SK-N-SH treated with all-trans-retinoic acid at 6 μM for 48 hours (cell line): ENCODE measurements around the gene KRTAP20-3.

Source experiments
- ATAC-seq: fragments of 200-7000 bp; cut with Tn5 transposase; 3 replicates; pipeline ENCODE4 v1.9.1; 2020; ENCODE audit warnings: mild to moderate bottlenecking, moderate library complexity
- ARNTL ChIP-seq: fragments of 450-650 bp; formaldehyde crosslinking; IDR thresholded peaks from 2 replicates; pipeline ENCODE4 v1.5.0; 2020; ENCODE audit warnings: low read depth, mild to moderate bottlenecking, moderate library complexity, borderline replicate concordance
- BACH2 ChIP-seq: fragments of 250-450 bp; sonication (Bioruptor Pico); IDR thresholded peaks from 2 replicates; pipeline ENCODE4 v1.9.0; 2021; ENCODE audit warnings: mild to moderate bottlenecking, borderline replicate concordance
- ESRRG ChIP-seq: fragments of 250-450 bp; sonication (Bioruptor Pico); IDR thresholded peaks from 2 replicates; pipeline ENCODE4 v1.6.1; 2021; ENCODE audit warnings: mild to moderate bottlenecking
- GLIS3 ChIP-seq: fragments of 250-450 bp; sonication (Bioruptor Pico); IDR thresholded peaks from 2 replicates; pipeline ENCODE4 v1.5.0; 2020; ENCODE audit warnings: mild to moderate bottlenecking, moderate library complexity
- ISL1 ChIP-seq: fragments of 250-450 bp; sonication (Bioruptor Pico); IDR thresholded peaks from 2 replicates; pipeline ENCODE4 v2.1.2; 2022; ENCODE audit warnings: mild to moderate bottlenecking, moderate library complexity
- OSR1 ChIP-seq: fragments of 250-450 bp; sonication (Bioruptor Pico); IDR thresholded peaks from 2 replicates; pipeline ENCODE4 v1.8.0; 2022; ENCODE audit warnings: moderate library complexity, mild to moderate bottlenecking, inconsistent platforms
- PPARA ChIP-seq: fragments of 250-450 bp; sonication (Bioruptor Pico); IDR thresholded peaks from 2 replicates; pipeline ENCODE4 v1.5.0; 2020; ENCODE audit warnings: mild to moderate bottlenecking, borderline replicate concordance
- RARB ChIP-seq: fragments of 250-450 bp; sonication (Bioruptor Pico); IDR thresholded peaks from 2 replicates; pipeline ENCODE4 v1.8.0; 2021; ENCODE audit warnings: mild to moderate bottlenecking, moderate library complexity
- SNAI2 ChIP-seq: fragments of 250-450 bp; sonication (Bioruptor Pico); IDR thresholded peaks from 2 replicates; pipeline ENCODE4 v1.5.0; 2020; ENCODE audit warnings: mild to moderate bottlenecking, moderate library complexity
- TCF4 ChIP-seq: fragments of 250-450 bp; sonication (Bioruptor Pico); IDR thresholded peaks from 2 replicates; pipeline ENCODE4 v1.8.0; 2021; ENCODE audit warnings: mild to moderate bottlenecking, moderate library complexity, borderline replicate concordance
- TOX ChIP-seq: fragments of 250-450 bp; sonication (Bioruptor Pico); IDR thresholded peaks from 2 replicates; pipeline ENCODE4 v1.8.0; 2021; ENCODE audit warnings: mild to moderate bottlenecking, moderate library complexity, borderline replicate concordance
- ZC3H10 ChIP-seq: fragments of 250-450 bp; sonication (Bioruptor Pico); IDR thresholded peaks from 2 replicates; pipeline ENCODE4 v1.5.1; 2021; ENCODE audit warnings: mild to moderate bottlenecking, moderate library complexity
- ZFP3 ChIP-seq: fragments of 250-450 bp; sonication (Bioruptor Pico); IDR thresholded peaks from 2 replicates; pipeline ENCODE4 v1.5.0; 2020; ENCODE audit warnings: mild to moderate bottlenecking, moderate library complexity
- ZFP30 ChIP-seq: fragments of 450-650 bp; formaldehyde crosslinking; IDR thresholded peaks from 2 replicates; pipeline ENCODE4 v1.5.0; 2022; ENCODE audit warnings: mild to moderate bottlenecking, moderate library complexity
- ZNF8 ChIP-seq: fragments of 450-650 bp; formaldehyde crosslinking; IDR thresholded peaks from 2 replicates; pipeline ENCODE4 v1.5.0; 2020; ENCODE audit warnings: mild to moderate bottlenecking, moderate library complexity
- TF ChIP-seq, protein P1 (sequence below): fragments of 250-450 bp; sonication (Bioruptor Pico); IDR thresholded peaks from 2 replicates; pipeline ENCODE4 v1.8.0; 2021; ENCODE audit warnings: low read depth, mild to moderate bottlenecking, moderate library complexity, borderline replicate concordance
- TF ChIP-seq, protein P2 (sequence below): fragments of 250-450 bp; sonication (Bioruptor Pico); IDR thresholded peaks from 2 replicates; pipeline ENCODE4 v1.8.0; 2020; ENCODE audit warnings: mild to moderate bottlenecking, moderate library complexity, borderline replicate concordance
- TF ChIP-seq, protein P3 (sequence below): fragments of 250-450 bp; sonication (Bioruptor Pico); IDR thresholded peaks from 2 replicates; pipeline ENCODE4 v1.5.0; 2020; ENCODE audit warnings: mild to moderate bottlenecking, moderate library complexity
- TF ChIP-seq, protein P4 (sequence below): fragments of 250-450 bp; sonication (Bioruptor Pico); IDR thresholded peaks from 2 replicates; pipeline ENCODE4 v1.5.1; 2020; ENCODE audit warnings: low read depth, mild to moderate bottlenecking, moderate library complexity

Gene KRTAP20-3

DNA sequence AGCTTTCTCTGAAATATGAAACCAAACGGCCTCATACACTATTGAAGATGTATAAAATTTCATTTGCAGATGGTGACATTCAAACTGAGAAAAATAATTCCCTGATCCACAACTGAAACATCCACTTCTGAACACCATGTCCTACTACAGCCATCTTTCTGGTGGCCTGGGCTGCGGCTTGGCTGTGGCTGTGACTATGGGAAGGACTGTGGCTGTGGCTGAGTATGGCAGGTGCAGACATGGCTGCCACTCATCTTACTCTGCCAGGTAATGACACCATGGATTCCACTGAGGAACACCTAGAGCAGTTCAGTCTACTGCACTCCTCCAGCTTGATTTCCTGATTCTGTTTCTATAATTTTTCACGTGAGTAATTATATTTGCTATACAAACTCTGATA lies 22.1 kb upstream of the KRTAP20-3 start, which contains the start of gene KRTAP20-4 (continued):
- TF ChIP-seq, protein P1, sequence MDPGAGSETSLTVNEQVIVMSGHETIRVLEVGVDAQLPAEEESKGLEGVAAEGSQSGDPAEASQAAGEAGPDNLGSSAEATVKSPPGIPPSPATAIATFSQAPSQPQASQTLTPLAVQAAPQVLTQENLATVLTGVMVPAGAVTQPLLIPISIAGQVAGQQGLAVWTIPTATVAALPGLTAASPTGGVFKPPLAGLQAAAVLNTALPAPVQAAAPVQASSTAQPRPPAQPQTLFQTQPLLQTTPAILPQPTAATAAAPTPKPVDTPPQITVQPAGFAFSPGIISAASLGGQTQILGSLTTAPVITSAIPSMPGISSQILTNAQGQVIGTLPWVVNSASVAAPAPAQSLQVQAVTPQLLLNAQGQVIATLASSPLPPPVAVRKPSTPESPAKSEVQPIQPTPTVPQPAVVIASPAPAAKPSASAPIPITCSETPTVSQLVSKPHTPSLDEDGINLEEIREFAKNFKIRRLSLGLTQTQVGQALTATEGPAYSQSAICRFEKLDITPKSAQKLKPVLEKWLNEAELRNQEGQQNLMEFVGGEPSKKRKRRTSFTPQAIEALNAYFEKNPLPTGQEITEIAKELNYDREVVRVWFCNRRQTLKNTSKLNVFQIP (CRISPR knock-in tag) = no peak
- no peak for TF ChIP-seq PPARA
- no peak for TF ChIP-seq GLIS3
- TF ChIP-seq ZNF8 (CRISPR knock-in tag) = no peak

DNA sequence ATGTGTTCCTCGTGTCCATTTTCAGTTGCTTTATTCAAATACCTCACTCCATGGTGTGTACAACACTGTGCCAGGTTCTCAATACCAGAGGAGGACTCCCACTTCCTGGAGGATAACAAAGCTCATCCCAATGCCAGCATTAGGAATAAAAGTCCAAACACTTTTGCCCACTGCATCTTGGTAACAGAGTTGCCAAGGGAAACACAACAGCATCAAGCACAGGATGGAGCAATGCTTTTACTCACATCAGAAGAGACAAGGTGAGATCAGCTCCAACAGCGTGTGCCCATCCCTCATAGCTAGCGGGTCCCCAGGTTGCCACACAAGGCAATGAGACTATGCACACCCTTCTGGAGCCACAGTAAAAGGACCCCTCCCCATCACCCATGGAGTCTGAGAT lies 19.3 kb upstream of the KRTAP20-3 start:
- no peak for ATAC-seq

DNA sequence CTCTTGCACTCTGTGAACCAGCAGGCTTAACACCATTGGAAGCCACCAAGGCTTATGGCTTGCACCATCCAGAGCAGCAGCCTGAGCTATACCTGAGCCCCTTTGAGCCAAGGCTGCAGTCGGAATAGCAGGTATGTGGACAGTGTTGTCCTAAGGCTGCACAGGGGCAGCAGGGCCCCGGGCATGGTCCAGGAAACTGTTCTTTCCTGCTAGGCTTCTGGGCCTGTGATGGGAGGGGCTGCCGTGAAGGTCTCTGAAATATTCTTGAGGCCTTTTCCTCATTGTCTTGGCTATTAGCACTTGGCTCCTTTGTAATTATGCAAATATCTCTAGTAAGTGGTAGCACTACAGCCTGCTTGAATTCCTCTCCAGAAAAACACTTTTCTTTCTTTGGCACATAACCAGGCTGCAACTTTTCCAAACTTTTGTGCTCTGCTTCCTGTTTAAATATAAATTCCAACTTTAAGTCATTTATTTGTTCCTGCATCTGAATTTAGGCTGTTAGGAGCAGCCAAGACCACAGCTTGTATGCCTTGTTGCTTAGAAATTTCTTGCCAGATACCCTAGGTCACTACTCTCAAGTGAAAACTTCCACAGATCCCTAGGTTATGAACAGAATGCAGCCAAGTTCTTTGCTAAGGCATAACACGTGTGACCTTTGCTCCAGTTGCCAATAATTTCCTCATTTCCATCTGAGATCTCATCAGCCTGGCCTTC lies 17.1 kb upstream of the KRTAP20-3 start:
- no peak for ATAC-seq
- no peak for TF ChIP-seq RARB
- TF ChIP-seq ZFP3 (CRISPR knock-in tag) = no peak
- no peak for TF ChIP-seq PPARA
- no peak for TF ChIP-seq OSR1 (CRISPR knock-in tag)
- no peak for TF ChIP-seq ZNF8 (CRISPR knock-in tag)
- TF ChIP-seq, protein P1 (CRISPR knock-in tag) = no peak
- TF ChIP-seq ARNTL (CRISPR knock-in tag) = no peak
- no peak for TF ChIP-seq BACH2
- no peak for TF ChIP-seq TCF4 (CRISPR knock-in tag)
- no peak for TF ChIP-seq ZFP30 (CRISPR knock-in tag)
- no peak for TF ChIP-seq ZC3H10 (CRISPR knock-in tag)
- TF ChIP-seq, protein P2, sequence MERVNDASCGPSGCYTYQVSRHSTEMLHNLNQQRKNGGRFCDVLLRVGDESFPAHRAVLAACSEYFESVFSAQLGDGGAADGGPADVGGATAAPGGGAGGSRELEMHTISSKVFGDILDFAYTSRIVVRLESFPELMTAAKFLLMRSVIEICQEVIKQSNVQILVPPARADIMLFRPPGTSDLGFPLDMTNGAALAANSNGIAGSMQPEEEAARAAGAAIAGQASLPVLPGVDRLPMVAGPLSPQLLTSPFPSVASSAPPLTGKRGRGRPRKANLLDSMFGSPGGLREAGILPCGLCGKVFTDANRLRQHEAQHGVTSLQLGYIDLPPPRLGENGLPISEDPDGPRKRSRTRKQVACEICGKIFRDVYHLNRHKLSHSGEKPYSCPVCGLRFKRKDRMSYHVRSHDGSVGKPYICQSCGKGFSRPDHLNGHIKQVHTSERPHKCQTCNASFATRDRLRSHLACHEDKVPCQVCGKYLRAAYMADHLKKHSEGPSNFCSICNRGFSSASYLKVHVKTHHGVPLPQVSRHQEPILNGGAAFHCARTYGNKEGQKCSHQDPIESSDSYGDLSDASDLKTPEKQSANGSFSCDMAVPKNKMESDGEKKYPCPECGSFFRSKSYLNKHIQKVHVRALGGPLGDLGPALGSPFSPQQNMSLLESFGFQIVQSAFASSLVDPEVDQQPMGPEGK (CRISPR knock-in tag) = no peak
- TF ChIP-seq, all 23 proteins: peak for 0

More for the DNA sequence above, 19.3 kb upstream of the KRTAP20-3 start:
- TF ChIP-seq BACH2 = no peak
- TF ChIP-seq ZC3H10 (CRISPR knock-in tag) = no peak
- TF ChIP-seq ZNF8 (CRISPR knock-in tag) = no peak
- TF ChIP-seq ARNTL (CRISPR knock-in tag) = no peak
- TF ChIP-seq ZFP3 (CRISPR knock-in tag) = no peak
- TF ChIP-seq OSR1 (CRISPR knock-in tag) = no peak
- no peak for TF ChIP-seq TOX (CRISPR knock-in tag)
- TF ChIP-seq ESRRG = no peak
- TF ChIP-seq ISL1 (CRISPR knock-in tag) = no peak
- TF ChIP-seq, protein P1 (CRISPR knock-in tag) = no peak
- TF ChIP-seq, protein P3, sequence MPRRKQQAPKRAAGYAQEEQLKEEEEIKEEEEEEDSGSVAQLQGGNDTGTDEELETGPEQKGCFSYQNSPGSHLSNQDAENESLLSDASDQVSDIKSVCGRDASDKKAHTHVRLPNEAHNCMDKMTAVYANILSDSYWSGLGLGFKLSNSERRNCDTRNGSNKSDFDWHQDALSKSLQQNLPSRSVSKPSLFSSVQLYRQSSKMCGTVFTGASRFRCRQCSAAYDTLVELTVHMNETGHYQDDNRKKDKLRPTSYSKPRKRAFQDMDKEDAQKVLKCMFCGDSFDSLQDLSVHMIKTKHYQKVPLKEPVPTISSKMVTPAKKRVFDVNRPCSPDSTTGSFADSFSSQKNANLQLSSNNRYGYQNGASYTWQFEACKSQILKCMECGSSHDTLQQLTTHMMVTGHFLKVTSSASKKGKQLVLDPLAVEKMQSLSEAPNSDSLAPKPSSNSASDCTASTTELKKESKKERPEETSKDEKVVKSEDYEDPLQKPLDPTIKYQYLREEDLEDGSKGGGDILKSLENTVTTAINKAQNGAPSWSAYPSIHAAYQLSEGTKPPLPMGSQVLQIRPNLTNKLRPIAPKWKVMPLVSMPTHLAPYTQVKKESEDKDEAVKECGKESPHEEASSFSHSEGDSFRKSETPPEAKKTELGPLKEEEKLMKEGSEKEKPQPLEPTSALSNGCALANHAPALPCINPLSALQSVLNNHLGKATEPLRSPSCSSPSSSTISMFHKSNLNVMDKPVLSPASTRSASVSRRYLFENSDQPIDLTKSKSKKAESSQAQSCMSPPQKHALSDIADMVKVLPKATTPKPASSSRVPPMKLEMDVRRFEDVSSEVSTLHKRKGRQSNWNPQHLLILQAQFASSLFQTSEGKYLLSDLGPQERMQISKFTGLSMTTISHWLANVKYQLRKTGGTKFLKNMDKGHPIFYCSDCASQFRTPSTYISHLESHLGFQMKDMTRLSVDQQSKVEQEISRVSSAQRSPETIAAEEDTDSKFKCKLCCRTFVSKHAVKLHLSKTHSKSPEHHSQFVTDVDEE (CRISPR knock-in tag) = no peak
- TF ChIP-seq, protein P4, sequence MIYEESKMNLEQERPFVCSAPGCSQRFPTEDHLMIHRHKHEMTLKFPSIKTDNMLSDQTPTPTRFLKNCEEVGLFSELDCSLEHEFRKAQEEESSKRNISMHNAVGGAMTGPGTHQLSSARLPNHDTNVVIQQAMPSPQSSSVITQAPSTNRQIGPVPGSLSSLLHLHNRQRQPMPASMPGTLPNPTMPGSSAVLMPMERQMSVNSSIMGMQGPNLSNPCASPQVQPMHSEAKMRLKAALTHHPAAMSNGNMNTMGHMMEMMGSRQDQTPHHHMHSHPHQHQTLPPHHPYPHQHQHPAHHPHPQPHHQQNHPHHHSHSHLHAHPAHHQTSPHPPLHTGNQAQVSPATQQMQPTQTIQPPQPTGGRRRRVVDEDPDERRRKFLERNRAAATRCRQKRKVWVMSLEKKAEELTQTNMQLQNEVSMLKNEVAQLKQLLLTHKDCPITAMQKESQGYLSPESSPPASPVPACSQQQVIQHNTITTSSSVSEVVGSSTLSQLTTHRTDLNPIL (CRISPR knock-in tag) = no peak
- no peak for TF ChIP-seq SNAI2 (CRISPR knock-in tag)
- no peak for TF ChIP-seq PPARA
